GM18517 (cell line): ENCODE measurements around the gene NRF1.

Experiments
- ATAC-seq: cut with Tn5 transposase; IDR thresholded peaks from one replicate; pipeline ENCODE4 v1.9.1; 2021; ENCODE audit warnings: mild to moderate bottlenecking, moderate library complexity; ENCODE audit not compliant: unreplicated experiment

NRF1 gene

DNA sequence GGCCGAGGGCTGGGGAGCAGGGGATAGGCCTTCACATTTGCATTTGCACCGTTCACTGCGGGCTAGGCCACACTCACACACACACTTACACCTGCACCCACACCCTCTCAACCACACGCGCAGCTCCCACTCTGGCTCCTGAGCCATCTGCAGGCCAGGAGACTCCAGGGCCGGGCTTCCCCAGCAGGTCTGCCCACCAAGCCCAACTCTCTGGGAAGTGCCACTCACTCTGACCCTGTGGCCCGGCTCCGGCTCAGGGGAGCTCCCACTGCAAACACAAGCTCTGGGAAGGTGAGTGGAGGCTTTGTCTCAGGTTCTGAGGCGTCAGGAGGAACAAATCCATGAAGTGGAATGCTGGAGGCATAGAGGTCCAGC lies 157.9 kb downstream of the NRF1 start:
- no peak for ATAC-seq

DNA sequence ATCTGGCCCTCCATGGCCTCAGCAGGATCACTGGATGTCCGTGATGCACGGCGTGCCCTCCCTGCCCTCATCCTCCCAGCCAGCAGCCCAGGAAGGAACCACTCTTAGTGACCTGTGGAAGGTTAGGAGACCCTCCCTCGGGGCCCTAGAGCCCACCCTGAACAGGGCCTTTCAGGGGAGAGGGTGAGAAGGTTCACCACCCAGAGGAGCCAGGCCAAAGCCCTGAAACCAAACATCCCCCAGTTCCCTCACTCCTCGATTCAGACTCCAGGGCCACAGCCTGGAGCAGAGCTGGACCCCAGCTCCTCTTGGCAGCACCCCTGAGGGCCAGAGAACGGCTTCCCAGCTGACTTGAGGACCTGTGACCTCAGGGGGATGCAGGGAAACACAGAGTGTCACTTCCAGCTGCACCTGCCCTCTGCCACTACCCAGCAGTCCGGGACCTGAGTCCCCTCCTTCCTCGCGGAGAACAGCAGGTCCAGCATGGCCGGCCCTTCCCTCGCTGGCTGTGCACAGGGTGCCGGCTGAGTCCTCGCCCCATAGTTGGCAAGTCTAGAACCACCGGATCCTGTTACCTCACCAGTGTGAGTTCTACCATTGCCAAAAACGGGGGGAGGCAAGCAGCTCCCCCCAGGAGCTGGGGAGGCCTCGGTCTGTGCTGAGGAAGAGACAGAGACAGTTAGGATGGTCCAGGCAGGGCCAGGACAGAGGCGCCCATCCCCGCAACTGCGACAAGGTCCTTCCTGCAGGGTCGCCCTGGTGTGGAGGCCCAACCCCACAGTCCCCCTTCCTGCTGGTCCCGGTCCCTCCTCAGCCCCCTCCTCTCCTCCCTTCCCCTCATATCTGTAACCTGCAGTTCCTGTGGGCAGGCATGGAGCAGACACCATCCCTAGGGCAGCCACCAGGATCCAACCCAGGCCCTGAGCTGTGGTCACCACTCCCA lies 158.6 kb downstream of the NRF1 start:
- ATAC-seq: no peak

DNA sequence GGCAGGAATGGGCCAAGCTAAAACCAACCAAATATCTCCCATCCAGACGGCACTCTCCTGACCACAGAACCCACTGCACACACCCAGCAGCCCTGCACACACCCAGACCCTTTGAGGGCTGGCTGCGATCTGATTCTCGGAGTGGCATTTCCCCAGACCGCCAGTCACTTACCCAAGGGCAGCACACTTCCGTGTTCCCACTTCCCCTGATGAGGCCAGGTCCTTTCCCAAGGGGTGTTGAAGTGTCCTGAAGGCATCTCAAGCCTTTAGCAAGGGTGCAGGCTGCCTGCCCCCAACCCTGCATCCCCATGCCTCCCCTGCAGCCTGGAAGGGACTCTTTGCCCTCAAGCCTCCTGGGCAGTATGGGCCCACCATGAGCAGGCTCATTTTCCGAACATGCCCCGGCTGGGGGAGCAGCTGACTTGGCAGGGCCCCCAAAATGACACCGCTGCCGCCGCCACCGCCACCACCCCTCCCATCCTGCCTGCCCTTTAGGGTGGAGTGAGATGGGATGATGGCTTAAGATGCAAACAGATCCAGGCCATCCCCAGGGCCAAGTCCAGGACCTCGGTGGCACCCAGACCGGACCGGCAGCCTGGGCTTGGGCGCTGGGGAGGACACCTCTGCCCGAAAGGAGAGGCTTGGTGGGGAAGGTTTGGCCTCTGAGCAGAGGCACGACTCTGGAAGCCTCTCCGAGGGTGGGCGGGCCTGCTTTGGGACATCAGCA lies 159.8 kb downstream of the NRF1 start:
- no peak for ATAC-seq

DNA sequence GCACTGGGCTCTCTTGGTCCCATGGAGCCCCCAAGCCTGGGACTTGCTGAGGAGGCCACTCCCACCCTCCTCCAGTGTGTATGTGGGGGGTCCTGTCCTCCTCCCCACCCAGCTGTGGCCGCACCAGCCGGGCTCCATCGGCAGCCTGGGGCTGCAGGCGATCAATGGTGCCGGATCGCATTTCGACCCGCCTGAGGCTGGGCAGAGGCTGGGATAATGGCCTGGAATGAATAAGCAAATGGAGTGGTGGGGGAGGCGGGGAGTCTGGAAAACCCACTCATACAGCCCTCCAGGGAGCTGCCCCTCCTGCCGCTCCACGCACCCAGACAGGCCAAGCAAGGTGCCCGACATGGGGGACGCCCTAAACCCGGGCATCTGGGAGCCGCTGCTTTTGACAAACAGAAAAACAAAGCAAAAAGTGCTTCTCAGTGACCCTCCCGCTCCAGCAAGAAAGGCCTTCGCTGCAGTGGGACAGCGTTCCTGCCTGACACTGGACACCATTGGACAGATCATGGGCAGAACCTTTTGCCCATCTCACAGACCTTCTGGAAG lies 160.5 kb downstream of the NRF1 start:
- ATAC-seq: no peak

DNA sequence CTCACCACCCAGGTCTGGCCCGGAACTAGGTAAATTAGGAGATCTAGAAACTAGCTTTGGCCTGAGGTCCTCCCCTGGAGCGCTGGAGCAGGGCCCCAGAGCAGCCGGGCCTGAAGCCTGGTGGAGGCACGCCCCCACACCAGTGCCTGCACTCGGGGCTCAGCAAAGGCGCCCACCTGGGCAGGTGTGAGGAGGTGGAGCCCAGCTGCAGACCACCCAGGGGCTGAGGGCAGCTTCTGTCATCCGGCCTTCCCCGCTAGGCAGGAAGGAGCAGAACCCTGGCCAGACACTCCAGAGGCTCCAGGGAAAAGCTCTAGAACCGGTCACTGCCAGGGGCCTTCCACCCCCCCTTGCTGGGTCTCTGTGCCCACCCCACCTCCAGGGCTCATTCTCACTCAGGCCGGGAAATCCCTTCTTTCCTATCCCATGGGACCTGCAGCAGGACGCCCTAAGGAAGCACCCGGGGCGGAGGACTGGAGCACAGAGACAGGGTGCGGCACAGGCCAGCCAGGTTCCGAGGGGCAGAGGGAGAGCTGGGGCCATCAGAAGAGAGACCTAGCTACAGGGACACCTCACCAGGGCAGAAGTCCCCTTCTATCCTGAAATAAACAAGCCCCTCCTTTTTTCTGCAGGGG lies 161.2 kb downstream of the NRF1 start:
- no peak for ATAC-seq

DNA sequence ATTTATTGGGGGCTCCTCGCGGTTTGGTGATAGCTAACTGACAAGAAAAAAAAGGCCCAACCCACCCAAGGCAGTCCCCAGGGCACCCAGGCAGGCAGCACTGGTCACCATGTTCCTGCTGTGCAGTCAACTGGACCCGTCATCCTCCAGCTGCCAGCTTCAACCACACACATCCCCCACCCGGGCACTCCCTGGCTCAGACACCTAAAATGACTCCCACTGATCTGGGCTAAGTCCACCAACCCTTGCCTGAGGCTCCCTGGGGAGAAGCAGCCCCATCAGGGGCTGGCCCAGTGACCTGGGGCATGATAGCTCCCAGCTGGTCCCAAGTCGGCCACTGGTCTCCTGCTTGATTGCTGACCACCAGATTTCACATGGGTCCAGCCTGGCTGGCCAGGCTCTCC lies 161.8 kb downstream of the NRF1 start:
- ATAC-seq: no peak

DNA sequence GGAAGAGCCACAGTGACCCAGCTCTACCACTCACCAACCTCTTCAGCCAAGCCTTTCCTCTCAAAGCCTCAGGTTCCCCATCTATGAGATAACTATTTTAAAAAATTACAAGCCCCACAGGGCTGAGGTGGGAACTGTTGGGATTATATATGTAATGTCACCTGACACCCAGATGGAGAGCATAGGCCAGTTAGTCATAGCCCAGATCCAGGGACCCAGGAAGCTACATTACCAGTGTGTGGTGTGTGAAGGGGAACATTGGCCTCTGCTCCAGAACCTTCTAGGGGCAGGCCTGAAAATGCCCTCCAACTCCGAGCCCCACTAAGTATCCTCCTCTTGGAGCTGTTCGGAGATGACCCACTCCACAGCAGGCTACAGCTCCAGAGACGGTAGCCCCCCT lies 162.4 kb downstream of the NRF1 start:
- no peak for ATAC-seq

DNA sequence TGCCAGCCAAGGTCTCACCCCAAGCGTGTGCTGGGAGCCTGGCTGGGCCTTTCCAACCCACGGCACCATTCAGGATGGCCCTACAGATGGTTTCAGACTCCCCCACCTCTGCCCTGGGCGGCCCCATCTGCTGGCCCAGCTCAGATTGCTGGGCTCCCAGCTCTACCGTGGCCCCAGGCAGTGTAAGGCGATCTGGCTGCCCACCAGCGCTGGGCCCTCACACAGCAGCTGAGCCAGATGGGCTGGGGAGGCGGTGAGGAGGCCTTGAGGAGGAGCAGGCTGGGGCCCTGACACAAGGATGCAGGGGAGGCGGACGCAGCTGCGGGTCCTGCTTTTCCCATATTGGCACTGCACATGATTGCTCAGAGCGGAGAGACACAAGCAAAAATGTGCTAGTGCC lies 162.8 kb downstream of the NRF1 start:
- ATAC-seq: no peak

DNA sequence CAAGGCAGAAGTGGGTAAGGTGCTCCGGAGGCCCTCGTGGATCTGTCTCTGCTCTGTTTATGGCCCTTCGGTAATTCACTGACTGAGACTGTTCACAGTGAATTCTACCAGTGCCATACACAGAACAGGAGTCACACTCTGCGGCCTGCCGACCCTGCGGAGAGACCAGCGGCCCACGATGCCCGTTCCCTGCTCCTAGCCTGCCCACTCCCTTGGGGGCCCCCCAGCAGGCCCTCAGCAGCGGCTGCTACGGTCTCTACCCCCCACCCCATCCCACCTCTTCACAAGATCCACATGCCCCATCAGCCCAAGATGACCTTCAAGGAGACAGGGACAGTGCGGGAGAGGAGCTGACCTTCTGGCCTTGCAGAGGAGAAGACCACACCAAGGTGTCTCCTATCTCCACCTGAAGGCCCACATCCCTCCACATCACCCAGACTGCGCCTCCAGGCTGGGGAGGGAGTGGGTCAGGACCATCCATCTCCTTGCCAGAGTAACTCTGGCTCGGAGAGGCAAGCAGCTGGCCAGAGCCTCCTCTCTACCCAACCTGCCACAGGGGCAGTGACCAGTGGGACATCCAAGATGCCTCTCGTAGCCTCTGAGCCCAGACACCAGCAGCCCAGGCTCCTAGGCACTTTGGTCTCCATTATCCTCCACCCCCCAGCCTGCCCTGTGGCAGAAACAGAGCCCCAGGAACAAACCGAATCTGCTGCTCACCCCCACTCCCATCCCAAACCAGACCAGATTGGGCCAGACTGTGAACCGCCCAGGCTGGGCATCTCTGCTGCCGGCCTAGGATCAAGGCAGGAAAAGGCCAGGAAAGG lies 163.6 kb downstream of the NRF1 start:
- ATAC-seq: no peak

DNA sequence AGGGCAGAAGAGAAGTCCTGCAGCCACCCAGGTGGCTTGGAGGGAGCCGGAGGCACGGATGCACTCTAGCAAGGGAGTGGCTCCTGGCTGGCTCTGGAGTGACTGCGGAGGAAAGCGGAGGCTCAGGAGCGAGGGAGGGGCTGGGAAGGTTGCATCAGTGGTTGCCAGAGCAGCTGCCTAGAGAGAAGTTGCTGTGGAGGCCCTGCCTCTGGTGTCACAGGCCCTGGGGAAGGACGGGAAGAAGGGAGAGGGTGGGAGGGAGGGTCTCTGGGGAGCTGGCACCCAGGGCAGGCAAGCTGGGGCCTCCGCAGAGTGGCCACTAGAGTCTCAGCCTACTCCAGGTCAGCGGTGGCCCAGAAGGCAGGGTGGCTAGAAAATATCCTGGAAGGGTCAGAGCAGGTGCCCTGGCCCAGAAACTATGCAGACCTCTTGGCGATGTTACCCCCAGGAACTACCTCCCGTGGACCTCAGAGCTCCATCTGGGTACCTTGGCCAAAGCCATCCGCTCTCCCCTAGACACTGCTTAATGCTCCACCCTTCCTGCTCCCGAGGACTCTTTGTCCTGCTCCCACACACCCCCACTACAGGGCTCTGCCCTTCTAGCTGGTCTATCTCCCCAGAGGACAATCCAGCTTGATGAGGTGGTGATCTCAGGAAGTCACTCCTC lies 164.3 kb downstream of the NRF1 start:
- no peak for ATAC-seq

DNA sequence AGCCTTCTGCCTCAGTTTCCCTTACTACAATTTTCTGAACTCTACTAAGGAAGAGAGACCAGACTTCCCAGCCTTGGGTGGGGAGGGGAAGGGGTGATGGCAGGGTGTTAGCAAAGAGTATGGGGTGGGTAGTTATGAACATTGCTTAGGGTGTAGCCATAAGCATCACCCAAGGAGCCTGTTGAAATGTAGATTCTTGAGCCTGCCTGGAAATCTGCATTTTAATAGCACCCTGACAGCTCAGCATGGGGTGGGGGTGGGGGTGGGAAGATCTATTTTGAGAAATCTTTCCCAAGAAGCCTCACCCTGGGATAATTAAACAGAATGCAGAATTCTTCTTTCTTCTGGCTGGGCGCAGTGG lies 164.8 kb downstream of the NRF1 start:
- no peak for ATAC-seq

DNA sequence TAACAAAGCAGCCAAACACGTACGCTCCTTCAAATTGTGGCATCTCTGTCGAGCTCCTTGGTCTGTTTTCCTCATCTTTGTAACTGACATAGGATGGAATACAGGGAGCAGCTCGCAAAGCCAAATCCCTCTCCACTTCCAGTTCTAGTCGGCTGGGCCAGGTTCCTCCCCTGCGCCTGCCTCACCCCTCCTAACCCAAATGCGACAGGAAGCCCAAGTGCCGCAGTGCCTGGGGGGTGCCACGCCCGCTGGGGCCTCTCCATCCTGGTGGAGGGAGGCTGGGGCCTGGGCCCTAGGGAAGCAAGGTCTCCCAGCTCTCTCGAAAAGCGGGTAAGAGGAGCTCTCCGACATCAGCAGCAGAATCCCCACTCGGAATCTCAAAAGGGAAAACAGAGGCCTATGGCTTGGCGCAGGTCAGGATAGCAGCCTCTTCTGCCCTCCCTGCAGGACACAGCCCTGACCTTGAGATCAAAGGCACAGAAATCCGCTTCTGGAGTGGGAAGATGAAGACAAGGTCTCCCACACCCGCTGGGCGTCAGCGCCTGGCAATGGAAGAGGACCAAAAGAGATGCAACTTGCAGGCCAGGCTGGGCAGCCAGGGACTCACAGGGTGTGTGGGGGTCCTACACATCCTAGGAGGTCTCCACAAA lies 165.8 kb downstream of the NRF1 start:
- ATAC-seq: no peak

DNA sequence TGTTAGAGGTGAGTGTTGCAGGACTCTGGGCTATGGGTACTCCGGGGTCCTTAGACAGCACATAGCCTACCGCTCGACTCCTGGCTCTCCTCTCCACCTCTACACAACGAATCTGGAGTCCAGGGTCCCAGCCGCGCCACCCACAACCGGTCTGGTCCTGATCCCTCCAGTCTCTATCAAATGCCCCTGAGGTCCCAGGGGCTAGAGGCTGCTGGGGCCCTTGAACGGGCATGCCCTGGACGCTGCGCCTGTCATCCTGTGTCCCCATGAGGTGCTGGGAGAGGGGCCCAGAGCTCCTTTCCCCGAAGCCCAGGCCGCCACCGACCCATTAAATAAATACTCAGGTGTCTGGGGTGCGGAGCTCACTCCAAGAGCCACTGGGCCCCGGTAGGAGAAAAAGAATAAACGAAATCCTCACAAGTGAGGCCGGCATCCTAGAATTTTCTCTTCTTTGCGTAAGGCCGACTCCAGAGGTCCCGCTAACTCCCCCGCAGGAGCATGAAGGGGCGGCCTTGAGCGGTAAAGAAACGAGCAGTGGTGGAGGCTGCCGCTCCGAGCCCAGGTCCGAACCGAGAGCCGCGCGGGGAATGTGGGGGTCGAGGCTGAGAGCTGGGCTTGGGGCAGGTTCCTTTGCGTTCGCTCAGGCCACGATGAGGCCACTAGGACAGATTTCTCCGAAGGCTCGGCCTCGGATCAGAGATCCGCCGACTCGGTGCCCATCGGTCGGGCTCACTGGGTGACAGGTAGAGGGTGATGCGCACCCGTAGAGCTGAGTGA lies 166.7 kb downstream of the NRF1 start:
- ATAC-seq: no peak

DNA sequence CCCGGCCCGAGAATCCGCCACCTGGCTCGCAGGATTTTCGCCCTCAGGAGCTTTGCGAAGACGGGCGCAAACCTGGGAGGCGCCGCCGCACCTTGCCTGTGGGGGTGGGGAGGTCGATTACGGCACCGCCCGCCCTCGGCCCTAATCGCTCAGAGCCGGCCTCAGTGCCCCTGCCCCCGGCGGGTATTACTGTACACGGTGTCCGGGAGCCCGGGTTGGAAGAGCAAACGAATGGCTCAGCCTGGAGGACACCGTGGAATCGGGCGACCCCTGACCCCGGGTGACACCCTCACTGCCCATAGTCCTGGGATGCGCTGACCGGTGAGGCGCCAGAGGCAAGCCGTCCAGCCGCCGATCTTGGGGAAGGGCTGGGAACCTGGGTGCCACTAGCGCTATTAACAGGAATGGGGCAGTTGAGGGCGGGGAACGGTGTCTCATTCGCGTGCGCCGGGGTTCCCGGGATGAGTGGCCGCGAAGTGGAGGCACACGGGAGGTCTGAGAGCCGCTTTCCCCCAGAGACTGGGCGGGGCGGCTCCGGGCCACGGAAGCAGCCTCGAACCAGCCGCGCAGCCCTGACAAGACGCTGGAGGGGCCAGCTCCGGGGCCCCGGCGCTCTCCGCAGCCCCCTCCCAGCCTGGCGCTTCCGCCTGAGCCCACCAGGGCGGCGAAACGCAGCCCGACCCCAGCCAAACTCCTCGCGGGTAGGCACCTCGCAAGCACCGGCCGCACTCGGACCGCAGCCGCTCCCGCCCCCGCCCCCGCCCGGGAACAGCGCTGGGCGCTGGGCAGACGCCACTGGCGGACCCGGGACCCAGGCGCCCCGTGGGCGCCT lies 167.5 kb downstream of the NRF1 start:
- ATAC-seq: no peak

DNA sequence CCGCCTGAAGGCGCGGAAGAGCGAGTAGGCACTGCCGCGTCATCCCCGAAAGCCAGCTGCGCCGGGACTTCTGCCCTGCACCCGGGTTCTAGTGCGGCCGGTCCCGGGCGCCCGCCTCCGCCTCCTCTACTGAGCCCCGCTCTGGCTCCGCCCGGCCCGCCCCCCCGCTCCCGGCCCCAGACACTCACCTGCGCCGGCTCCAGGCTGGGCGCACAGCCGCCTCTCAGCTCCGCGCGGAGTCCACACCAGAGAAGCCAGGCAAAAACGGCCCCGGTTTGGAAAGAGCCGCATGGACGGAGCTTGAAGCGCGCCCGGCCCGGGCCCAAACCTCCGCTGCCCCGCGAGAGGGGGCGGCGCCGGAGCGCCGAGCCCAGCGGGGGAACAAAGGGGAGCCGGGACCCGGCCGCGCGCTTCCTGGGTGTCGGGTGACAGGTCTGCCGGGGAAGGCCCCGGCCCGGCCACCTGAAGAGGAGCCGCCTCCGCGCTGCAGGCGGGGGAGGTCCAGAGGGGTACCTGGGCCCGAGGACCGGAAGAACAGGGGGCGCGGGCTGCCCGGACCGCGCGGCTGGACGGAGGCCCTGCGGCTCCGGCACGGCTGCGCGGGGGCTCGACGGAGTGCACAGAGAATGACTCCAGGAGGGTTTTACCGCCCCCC lies 168.2 kb downstream of the NRF1 start:
- ATAC-seq: no peak

DNA sequence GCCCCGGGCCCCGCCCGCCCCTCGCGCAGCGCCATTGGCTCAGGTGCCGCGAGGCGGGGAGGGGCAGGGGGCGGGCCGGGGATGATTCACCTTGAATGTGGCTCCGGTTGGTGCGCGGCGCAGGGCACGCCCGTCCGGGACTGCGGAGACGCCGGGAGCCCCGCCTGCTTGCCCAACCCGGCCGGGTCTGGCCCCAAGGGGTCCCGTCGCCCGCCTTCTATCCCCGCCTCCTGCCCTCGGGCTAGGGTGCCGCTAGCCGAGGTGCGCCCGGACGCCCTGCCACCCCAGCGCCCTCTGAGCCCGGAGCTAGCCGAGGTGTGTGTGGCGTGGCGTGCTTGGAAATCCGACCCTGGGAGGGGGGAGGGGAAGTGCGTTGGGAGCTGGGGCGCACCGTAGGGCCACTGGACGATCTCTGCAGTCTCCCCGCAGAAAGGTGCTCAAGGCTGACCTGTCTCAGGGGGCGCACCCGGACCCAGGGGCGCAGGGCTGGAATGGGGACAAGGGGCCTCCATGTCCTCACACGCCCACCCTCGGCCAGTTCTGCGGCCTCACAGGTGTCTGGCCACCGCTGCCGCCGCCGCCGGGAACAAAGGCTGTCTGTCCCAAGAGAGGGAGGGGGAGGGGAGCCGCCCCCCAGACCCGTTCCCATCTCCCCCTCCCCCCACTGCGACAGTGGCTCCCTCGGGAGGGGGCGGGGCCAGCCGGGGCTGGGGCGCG lies 168.9 kb downstream of the NRF1 start:
- ATAC-seq: no peak
